T-helper 1 cell treated with Interleukin-12 subunit alpha and Interleukin-12 subunit beta and Interleukin-4 antibody, amounts not matched to agents 30 μg/mL and 1 μg/mL, for 36 hours (primary cell): ENCODE measurements around the gene YIPF2.
A peak's percentile ranks its signal among the peaks of the same experiment; 100 is the strongest.

Experiments used
- H3K27ac Mint-ChIP-seq: one replicate; pipeline ENCODE4 v1.8.0; 2021; ENCODE audit warnings: mild to moderate bottlenecking, mixed read lengths
- H3K27me3 Mint-ChIP-seq: one replicate; pipeline ENCODE4 v1.8.0; 2021; ENCODE audit warnings: low read depth, mixed read lengths
- H3K36me3 Mint-ChIP-seq: one replicate; pipeline ENCODE4 v1.8.0; 2021; ENCODE audit warnings: low read depth, mixed read lengths
- H3K4me1 Mint-ChIP-seq: one replicate; pipeline ENCODE4 v1.8.0; 2021; ENCODE audit warnings: low read depth, mixed read lengths
- H3K4me3 Mint-ChIP-seq: one replicate; pipeline ENCODE4 v1.8.0; 2021; ENCODE audit warnings: mild to moderate bottlenecking, moderate library complexity, mixed read lengths
- H3K9me3 Mint-ChIP-seq: one replicate; pipeline ENCODE4 v1.8.0; 2021; ENCODE audit warnings: mixed read lengths

Gene YIPF2

GRCh38 chr19:10907925-10908324 lies 20.5 kb downstream of the YIPF2 start:
- H3K9me3 Mint-ChIP-seq: peaks cover 7% of the 10 kb centered on the region
- no peaks in the 10 kb centered on the region for H3K27me3 Mint-ChIP-seq
- H3K36me3 Mint-ChIP-seq: peaks cover 11% of the 10 kb centered on the region
- no peak overlapping the region for H3K27ac Mint-ChIP-seq
- peaks cover 2% of the 10 kb centered on the region for H3K4me1 Mint-ChIP-seq
- no peak overlapping the region for H3K4me3 Mint-ChIP-seq

- Mint-ChIP-seq H3K4me3 (no peak overlapping the region), H3K9me3 (peaks cover 11% of the 10 kb centered on the region), H3K27ac (no peak overlapping the region), H3K36me3 (peaks cover 6% of the 10 kb centered on the region), H3K4me1 (peaks cover 9% of the 10 kb centered on the region), H3K27me3 (no peaks in the 10 kb centered on the region)
These were observed 29.2 kb downstream of the YIPF2 start for GRCh38 chr19:10899151-10899653.

GRCh38 chr19:10898633-10899032 lies 29.8 kb downstream of the YIPF2 start:
- H3K36me3 Mint-ChIP-seq: peaks cover 2% of the 10 kb centered on the region
- H3K4me3 Mint-ChIP-seq: no peak overlapping the region
- H3K27me3 Mint-ChIP-seq: no peaks in the 10 kb centered on the region
- H3K9me3 Mint-ChIP-seq: peaks cover 11% of the 10 kb centered on the region
- peaks cover 7% of the 10 kb centered on the region for H3K4me1 Mint-ChIP-seq
- H3K27ac Mint-ChIP-seq: no peak overlapping the region

GRCh38 chr19:10896851-10897526 lies 31.4 kb downstream of the YIPF2 start:
- H3K4me3 Mint-ChIP-seq: no peak overlapping the region
- peak overlapping the region; percentile 83 for H3K27ac Mint-ChIP-seq

GRCh38 chr19:10895920-10896319 lies 32.5 kb downstream of the YIPF2 start:
- Mint-ChIP-seq H3K27me3 (no peaks in the 10 kb centered on the region), H3K9me3 (no peaks in the 10 kb centered on the region), H3K4me3 (no peak overlapping the region), H3K27ac (no peak overlapping the region), H3K36me3 (no peaks in the 10 kb centered on the region), H3K4me1 (peaks cover 7% of the 10 kb centered on the region)

More at GRCh38 chr19:10896851-10897526, 31.4 kb downstream of the YIPF2 start:
- Mint-ChIP-seq H3K27me3 (no peaks in the 10 kb centered on the region), H3K9me3 (no peaks in the 10 kb centered on the region), H3K36me3 (no peaks in the 10 kb centered on the region), H3K4me1 (peaks cover 7% of the 10 kb centered on the region)

GRCh38 chr19:10895363-10895762 lies 33.1 kb downstream of the YIPF2 start:
- H3K4me1 Mint-ChIP-seq: peaks cover 7% of the 10 kb centered on the region
- no peak overlapping the region for H3K27ac Mint-ChIP-seq
- H3K9me3 Mint-ChIP-seq: no peaks in the 10 kb centered on the region
- H3K4me3 Mint-ChIP-seq: no peak overlapping the region
- no peaks in the 10 kb centered on the region for H3K36me3 Mint-ChIP-seq
- no peaks in the 10 kb centered on the region for H3K27me3 Mint-ChIP-seq

- Mint-ChIP-seq H3K4me1 (peaks cover 7% of the 10 kb centered on the region), H3K27me3 (no peaks in the 10 kb centered on the region), H3K27ac (no peak overlapping the region), H3K36me3 (no peaks in the 10 kb centered on the region), H3K9me3 (no peaks in the 10 kb centered on the region), H3K4me3 (no peak overlapping the region)
These were observed 33.6 kb downstream of the YIPF2 start for GRCh38 chr19:10894911-10895213.

DNA sequence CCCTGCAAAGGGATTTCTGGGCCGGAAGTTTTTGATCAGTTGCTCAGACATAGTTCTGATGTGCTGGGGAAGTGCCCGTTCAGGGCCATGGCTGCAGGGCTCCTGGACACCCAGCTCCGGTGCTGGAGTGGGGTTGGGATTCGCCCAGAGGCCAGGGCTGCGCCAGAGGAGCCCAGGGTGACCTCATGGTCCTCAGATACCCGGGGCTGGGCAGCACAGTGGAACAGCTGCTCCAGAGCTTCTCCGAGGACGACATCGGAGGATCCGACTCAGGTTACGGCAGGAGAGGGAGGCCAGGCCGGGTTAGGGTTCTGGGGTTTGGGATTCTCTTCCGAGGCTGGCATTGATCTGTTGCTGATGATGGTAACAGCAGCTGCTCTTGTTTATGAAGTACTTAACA lies 36.2 kb downstream of the YIPF2 start:
- Mint-ChIP-seq H3K4me1 (peaks cover 7% of the 10 kb centered on the region), H3K27ac (no peak overlapping the region), H3K9me3 (no peaks in the 10 kb centered on the region), H3K27me3 (no peaks in the 10 kb centered on the region), H3K4me3 (no peak overlapping the region), H3K36me3 (no peaks in the 10 kb centered on the region)

- H3K9me3 Mint-ChIP-seq: no peaks in the 10 kb centered on the region
- H3K27me3 Mint-ChIP-seq: no peaks in the 10 kb centered on the region
- H3K4me3 Mint-ChIP-seq: no peak overlapping the region
- no peaks in the 10 kb centered on the region for H3K36me3 Mint-ChIP-seq
- H3K27ac Mint-ChIP-seq: no peak overlapping the region
- peaks cover under 1% of the 10 kb centered on the region for H3K4me1 Mint-ChIP-seq
These were observed 36.9 kb downstream of the YIPF2 start for GRCh38 chr19:10891405-10892086.

DNA sequence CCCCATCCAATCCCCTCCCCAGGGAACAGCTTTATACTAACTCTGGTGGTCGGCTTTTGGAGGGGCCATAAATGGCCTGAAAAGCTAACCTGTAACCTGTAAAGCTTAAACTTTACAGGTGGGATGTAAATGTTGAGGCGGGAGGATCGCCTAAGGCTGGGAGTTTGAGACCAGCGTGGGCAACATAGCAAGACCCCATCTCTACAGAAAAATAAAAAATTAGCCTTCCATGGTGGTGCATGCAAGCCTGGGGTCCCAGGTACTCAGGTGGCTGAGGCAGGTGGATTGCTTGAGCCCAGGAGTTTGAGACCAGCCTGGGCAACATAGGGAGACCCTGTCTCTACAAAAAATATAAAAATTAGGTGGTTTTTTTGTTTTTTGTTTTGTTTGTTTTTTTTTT lies 38.6 kb downstream of the YIPF2 start:
- no peaks in the 10 kb centered on the region for H3K36me3 Mint-ChIP-seq
- H3K27ac Mint-ChIP-seq: no peak overlapping the region
- no peaks in the 10 kb centered on the region for H3K9me3 Mint-ChIP-seq
- H3K27me3 Mint-ChIP-seq: no peaks in the 10 kb centered on the region
- no peak overlapping the region for H3K4me3 Mint-ChIP-seq
- peaks cover 2% of the 10 kb centered on the region for H3K4me1 Mint-ChIP-seq

DNA sequence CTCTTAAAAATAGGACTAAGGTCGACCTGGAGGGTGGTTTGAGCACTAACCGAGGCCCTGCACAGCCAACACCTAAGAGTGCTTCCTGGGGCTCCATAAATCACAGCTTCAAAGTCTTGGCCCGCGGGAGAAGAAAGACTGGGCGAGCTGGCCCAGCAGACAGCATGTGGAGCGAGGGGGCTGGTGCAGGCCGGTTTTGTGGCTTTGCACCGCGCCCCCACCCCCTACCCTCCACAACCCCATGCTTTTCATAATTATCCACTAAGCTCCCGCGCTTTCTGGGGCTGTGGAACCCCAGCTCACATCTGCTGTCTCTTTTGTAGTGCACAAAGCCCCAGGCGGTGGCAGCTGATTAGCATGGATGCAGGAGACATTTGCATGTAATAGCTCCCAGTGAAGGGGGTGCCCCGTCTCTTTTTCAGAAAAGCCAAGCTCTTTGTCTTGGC lies 40.0 kb downstream of the YIPF2 start:
- Mint-ChIP-seq H3K27me3 (no peaks in the 10 kb centered on the region), H3K4me3 (no peak overlapping the region), H3K27ac (no peak overlapping the region), H3K9me3 (no peaks in the 10 kb centered on the region), H3K36me3 (no peaks in the 10 kb centered on the region), H3K4me1 (peaks cover 2% of the 10 kb centered on the region)

DNA sequence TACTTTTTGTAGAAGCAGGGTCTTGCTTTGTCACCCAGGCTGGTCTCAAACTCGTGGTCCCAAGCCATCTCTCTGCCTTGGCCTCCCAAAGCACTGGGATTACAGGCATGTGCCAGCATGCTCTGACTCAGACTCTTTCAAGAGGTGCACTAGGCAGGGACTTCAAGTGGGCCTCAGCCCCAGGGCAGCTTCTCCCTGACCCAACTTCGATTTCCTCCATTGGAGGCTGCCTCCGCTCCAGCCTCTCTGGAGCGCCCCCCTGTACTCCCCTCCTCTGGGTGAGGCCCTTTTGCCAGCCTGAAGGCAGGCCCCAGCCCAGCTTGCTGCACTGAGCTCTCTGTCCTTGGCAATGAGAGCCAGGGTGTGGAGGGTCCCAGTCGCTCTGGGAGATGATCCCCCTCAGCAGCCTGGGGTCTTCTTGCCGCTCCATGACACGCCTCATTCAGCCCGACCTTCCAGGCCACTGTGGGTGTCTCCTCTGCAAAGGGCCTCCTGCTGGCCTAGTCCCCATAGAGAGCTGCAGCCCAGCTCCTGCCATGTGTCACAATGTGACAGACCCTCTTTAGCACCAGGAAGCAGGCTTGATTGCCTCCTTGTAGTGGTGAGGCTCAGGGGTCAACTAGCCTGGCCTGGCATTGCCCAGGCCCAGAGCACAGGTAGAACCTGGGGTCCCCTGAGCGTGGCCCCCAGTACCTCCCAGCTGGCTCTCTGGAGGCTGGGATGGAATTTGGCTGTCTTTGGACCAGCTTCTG lies 40.6 kb downstream of the YIPF2 start:
- Mint-ChIP-seq H3K27me3 (no peaks in the 10 kb centered on the region), H3K36me3 (no peaks in the 10 kb centered on the region), H3K4me1 (peaks cover 2% of the 10 kb centered on the region), H3K27ac (no peak overlapping the region), H3K4me3 (no peak overlapping the region), H3K9me3 (no peaks in the 10 kb centered on the region)

DNA sequence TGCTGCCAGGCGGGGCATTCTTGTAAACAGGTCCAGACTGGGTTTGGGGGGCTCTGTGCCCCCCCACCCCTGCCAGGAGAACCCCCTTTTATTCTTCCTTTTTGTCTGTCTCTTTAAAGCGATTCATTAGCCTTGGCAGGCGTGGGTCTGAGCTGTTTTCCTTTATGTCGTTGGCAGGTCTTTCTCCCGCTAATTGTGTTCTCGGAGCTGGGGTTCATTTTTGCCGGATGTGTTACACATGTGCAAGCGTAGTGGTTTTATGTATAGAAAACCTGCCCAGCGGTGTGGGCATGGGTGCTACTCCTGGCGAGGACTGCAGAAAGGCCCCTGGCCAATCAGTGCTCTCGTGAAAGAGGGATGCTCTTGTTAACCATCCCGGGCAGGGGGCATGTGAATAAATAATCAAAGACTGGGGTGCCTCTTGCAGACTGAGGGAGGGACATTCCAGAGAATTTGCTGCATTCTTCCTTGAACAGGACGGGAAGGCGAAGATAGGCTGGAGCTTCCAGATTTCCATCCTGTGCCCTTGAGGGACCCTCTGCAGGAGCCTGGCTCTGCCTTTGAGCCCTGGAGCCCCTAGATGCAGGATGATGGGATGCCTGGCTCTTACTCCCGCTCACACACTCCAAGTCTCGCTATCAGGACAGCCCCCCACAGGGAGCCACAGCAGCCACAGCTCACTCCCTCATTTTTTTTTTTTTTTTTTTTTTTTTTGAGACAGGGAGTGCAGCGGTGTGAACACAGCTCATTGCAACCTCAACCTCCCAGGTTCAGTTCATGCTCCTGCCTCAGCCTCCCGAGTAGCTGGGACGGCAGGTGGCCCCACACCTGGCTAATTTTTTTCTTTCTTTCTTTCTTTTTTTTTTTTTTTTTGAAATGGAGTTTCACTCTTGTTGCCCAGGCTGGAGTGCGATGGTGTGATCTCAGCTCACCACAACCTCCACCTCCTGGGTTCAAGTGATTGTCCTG lies 43.0 kb downstream of the YIPF2 start:
- Mint-ChIP-seq H3K27ac (no peak overlapping the region), H3K9me3 (no peaks in the 10 kb centered on the region), H3K27me3 (no peaks in the 10 kb centered on the region), H3K36me3 (no peaks in the 10 kb centered on the region), H3K4me3 (no peak overlapping the region), H3K4me1 (peaks cover 2% of the 10 kb centered on the region)

GRCh38 chr19:10884274-10884673 lies 44.2 kb downstream of the YIPF2 start:
- Mint-ChIP-seq H3K36me3 (peaks cover under 1% of the 10 kb centered on the region), H3K9me3 (no peaks in the 10 kb centered on the region), H3K27ac (no peak overlapping the region), H3K27me3 (no peaks in the 10 kb centered on the region), H3K4me1 (peaks cover 6% of the 10 kb centered on the region), H3K4me3 (no peak overlapping the region)
